Endothelial cell of umbilical vein (primary cell): ENCODE data around the gene CCNDBP1. TPM values are rescaled to one million over a fixed set of nuclear protein-coding genes. Genes with fewer than 3 reads are reported as not detected.

ENCODE experiments used
- BruUV-seq: library from RNA; stranded (reverse); fragments of 400-500 nt; replicated peaks from 2 replicates; lab custom pipeline; 2021; lab: Mats Ljungman, UMichigan
- CTCF ChIA-PET: fragments of 300-600, 350-600 bp; sonication (Branson Sonifier 250); formaldehyde crosslinking; loops from one replicate; lab custom pipeline; 2021; ENCODE audit warnings: antibody characterized with exemption, inconsistent platforms; lab: Charles Lee
- POLR2A ChIA-PET: fragments of 300-600, 350-600 bp; sonication (Branson Sonifier 250); formaldehyde crosslinking; loops from one replicate; lab custom pipeline; 2021; ENCODE audit warnings: antibody characterized with exemption, inconsistent platforms; lab: Charles Lee
- DNase-seq: peaks from one replicate; pipeline ENCODE4 v3.0.0-alpha.2; 2011; ENCODE audit warnings: low read depth, low spot score
- FAIRE-seq: peaks from 2 replicates; lab custom pipeline; 2011; peaks lifted over from hg19 to GRCh38; lab: Jason Lieb, UNC
- H2AFZ ChIP-seq: 2 replicates; pipeline ENCODE4 v1.6.0; 2012; ENCODE audit warnings: low read depth, low read length, control low read depth, inconsistent platforms
- H3K27ac ChIP-seq: 2 replicates; pipeline ENCODE4 v1.5.1; 2011; ENCODE audit warnings: low read depth, mild to moderate bottlenecking, control low read depth, low read length, moderate library complexity; ENCODE audit not compliant: insufficient read depth
- H3K27me3 ChIP-seq, 2 experiments: 2 replicates each; pipeline versions ENCODE4 v1.6.0 to v1.6.1; 2011; ENCODE audit warnings: low read length in 2 of 2, mixed read lengths in 1 of 2; ENCODE audit not compliant: control insufficient read depth in 2 of 2, insufficient read depth in 2 of 2
- H3K36me3 ChIP-seq, 2 experiments: 2 replicates in 1 of 2; 3 replicates in 1 of 2; pipeline ENCODE4 v1.5.1; 2011; ENCODE audit warnings: low read length in 2 of 2, mild to moderate bottlenecking in 1 of 2, moderate library complexity in 1 of 2; ENCODE audit not compliant: control insufficient read depth in 2 of 2, insufficient read depth in 2 of 2; ENCODE audit errors: extremely low read depth in 1 of 2
- H3K4me1 ChIP-seq: 3 replicates; pipeline ENCODE4 v1.5.1; 2011; ENCODE audit warnings: mild to moderate bottlenecking, low read length; ENCODE audit not compliant: control insufficient read depth, insufficient read depth; ENCODE audit errors: extremely low read depth
- H3K4me2 ChIP-seq: 2 replicates; pipeline ENCODE4 v1.6.1; 2011; ENCODE audit warnings: low read length, control low read depth, mixed read lengths; ENCODE audit not compliant: insufficient read depth
- H3K4me3 ChIP-seq, 3 experiments: fragments of 200-600 bp in 1 of 3; sonication (generic), shearing (Covaris generic) in 1 of 3; replicated peaks in 1 of 3; 2 replicates each; pipeline ENCODE4 v1.5.1; 2011 to 2016; ENCODE audit warnings: control low read depth in 3 of 3, low read length in 3 of 3, mild to moderate bottlenecking in 2 of 3, inconsistent platforms in 1 of 3, low read depth in 1 of 3, moderate library complexity in 1 of 3; ENCODE audit not compliant: insufficient read depth in 1 of 3
- H3K79me2 ChIP-seq: 2 replicates; pipeline ENCODE4 v1.6.0; 2012; ENCODE audit warnings: low read length, inconsistent platforms; ENCODE audit not compliant: control insufficient read depth, insufficient read depth
- H3K9ac ChIP-seq: replicated peaks from 2 replicates; pipeline ENCODE3; 2011; ENCODE audit warnings: low read length, control low read depth; ENCODE audit not compliant: insufficient read depth; ENCODE audit errors: extremely low read depth
- H3K9me1 ChIP-seq: replicated peaks from 3 replicates; pipeline ENCODE4 v1.6.0; 2011; ENCODE audit warnings: mild to moderate bottlenecking, low read length; ENCODE audit not compliant: control insufficient read depth, insufficient read depth; ENCODE audit errors: extremely low read depth
- H3K9me3 ChIP-seq: replicated peaks from 2 replicates; pipeline ENCODE4 v1.5.1; 2012; ENCODE audit warnings: low read length, inconsistent platforms; ENCODE audit not compliant: control insufficient read depth, insufficient read depth
- H4K20me1 ChIP-seq: replicated peaks from 2 replicates; pipeline ENCODE3; 2011; ENCODE audit warnings: mild to moderate bottlenecking, low read length; ENCODE audit not compliant: control insufficient read depth, insufficient read depth; ENCODE audit errors: extremely low read depth
- EZH2 ChIP-seq: IDR thresholded peaks from 2 replicates; pipeline ENCODE4 v1.6.1; 2012; ENCODE audit warnings: borderline replicate concordance, low read depth, mild to moderate bottlenecking, moderate library complexity, low read length, inconsistent platforms; ENCODE audit not compliant: severe bottlenecking
- MYC ChIP-seq: IDR thresholded peaks from one replicate; pipeline ENCODE4 v1.6.1; 2011; ENCODE audit warnings: mild to moderate bottlenecking, low read depth, low read length
- POLR2A ChIP-seq: IDR thresholded peaks from 2 replicates; pipeline ENCODE4 v1.6.1; 2012; ENCODE audit warnings: low read depth, mild to moderate bottlenecking, control low read depth, low read length
- POLR2AphosphoS5 ChIP-seq: IDR thresholded peaks from 2 replicates; pipeline ENCODE4 v1.6.1; 2012; ENCODE audit warnings: low read depth, mild to moderate bottlenecking, control low read depth, low read length, moderate library complexity; ENCODE audit not compliant: insufficient read depth
- dilution Hi-C: fragments of 300-500 bp; cut with MboI; formaldehyde crosslinking; loops from one replicate; pipeline ENCODE4 v1.15.0; 2019; ENCODE audit warnings: low sequenced_read_pairs; ENCODE audit not compliant: extremely low pct_ligation_motif_present
- intact Hi-C: fragments of 100-400 bp; cut with micrococcal nuclease; formaldehyde crosslinking; loops from one replicate; pipeline ENCODE4 v1.10.0; 2022
- polyA plus RNA-seq, 4 experiments: library from polyadenylated mRNA; depleted of rRNA in 3 of 4; stranded (reverse) in 3 of 4; unstranded in 1 of 4; fragments of >200 nt; gene quantifications; 2 replicates each; pipeline versions ENCODE4 v1.2.1 to v1.2.3, GENCODE V29; 2011 to 2012; ENCODE audit warnings: missing spikeins in 1 of 4
- total RNA-seq: library from RNA; stranded (reverse); gene quantifications from 2 replicates; pipeline ENCODE4 v1.2.3, GENCODE V29; 2021
- TF ChIP-seq, protein P1 (sequence below), 2 donors: IDR thresholded peaks; 1 replicate in 1 of 2; 2 replicates in 1 of 2; pipeline ENCODE4 v1.5.1; 2011; ENCODE audit warnings: low read length in 2 of 2, mild to moderate bottlenecking in 2 of 2, moderate library complexity in 2 of 2, control low read depth in 1 of 2, inconsistent platforms in 1 of 2, low read depth in 1 of 2; ENCODE audit not compliant: insufficient read depth in 1 of 2; ENCODE audit errors: extremely low read depth in 1 of 2

Gene CCNDBP1
- total and polyA plus RNA-seq, 2 donors (not counting 3 experiments of a cell fraction or from before 2014, with no cell fraction given) = 39.9 to 54.9 TPM

GRCh38 chr15:43237842-43238470 is 52.8 kb downstream of the CCNDBP1 start:
- BruUV-seq = no TSS peak
- H3K9me1 ChIP-seq = no peaks in the 10 kb centered on the region
- no peaks in the 10 kb centered on the region for H3K36me3 ChIP-seq
- FAIRE-seq (no peak), DNase-seq (no peak)
- dilution Hi-C loops (no loop called here), intact Hi-C loops (no loop called here)
- H3K4me3 ChIP-seq = no peak overlapping the region
- peaks cover 0 to 5% of the 10 kb centered on the region in 2 experiments for H3K27me3 ChIP-seq
- no peak overlapping the region for H3K4me2 ChIP-seq
- ChIA-PET CTCF (interaction anchor here (1.5 kb wide), 1 partner anchor 13 kb away, joined by 5 read pairs; no protein-coding TSS in a partner anchor), POLR2A (no interaction called here)
- H4K20me1 ChIP-seq = no peaks in the 10 kb centered on the region
- H3K9me3 ChIP-seq = no peaks in the 10 kb centered on the region
- TF ChIP-seq, protein P1, sequence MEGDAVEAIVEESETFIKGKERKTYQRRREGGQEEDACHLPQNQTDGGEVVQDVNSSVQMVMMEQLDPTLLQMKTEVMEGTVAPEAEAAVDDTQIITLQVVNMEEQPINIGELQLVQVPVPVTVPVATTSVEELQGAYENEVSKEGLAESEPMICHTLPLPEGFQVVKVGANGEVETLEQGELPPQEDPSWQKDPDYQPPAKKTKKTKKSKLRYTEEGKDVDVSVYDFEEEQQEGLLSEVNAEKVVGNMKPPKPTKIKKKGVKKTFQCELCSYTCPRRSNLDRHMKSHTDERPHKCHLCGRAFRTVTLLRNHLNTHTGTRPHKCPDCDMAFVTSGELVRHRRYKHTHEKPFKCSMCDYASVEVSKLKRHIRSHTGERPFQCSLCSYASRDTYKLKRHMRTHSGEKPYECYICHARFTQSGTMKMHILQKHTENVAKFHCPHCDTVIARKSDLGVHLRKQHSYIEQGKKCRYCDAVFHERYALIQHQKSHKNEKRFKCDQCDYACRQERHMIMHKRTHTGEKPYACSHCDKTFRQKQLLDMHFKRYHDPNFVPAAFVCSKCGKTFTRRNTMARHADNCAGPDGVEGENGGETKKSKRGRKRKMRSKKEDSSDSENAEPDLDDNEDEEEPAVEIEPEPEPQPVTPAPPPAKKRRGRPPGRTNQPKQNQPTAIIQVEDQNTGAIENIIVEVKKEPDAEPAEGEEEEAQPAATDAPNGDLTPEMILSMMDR (IDR thresholded peaks at IDR 0.05; ENCODE audit: extremely low read depth in 1 of 2, insufficient read depth in 1 of 2, low read depth in 1 of 2, low read length in 2 of 2) = no peak
- no peak for TF ChIP-seq EZH2
- no peak for TF ChIP-seq POLR2AphosphoS5
- no peak for TF ChIP-seq MYC
- TF ChIP-seq POLR2A = no peak
- no peak overlapping the region for H2AFZ ChIP-seq
- no peak overlapping the region for H3K27ac ChIP-seq
- no peak overlapping the region for H3K9ac ChIP-seq
- H3K4me1 ChIP-seq = no peaks in the 10 kb centered on the region
- H3K79me2 ChIP-seq = no peaks in the 10 kb centered on the region
